ENCODE data around the gene SDC4. TPM values are rescaled to one million over a fixed set of nuclear protein-coding genes. Genes with fewer than 3 reads are reported as not detected.

SDC4 gene
- polyA plus RNA-seq, 1 experiment: 147 TPM

GRCh38 chr20:45330476-45330875, 17.7 kb downstream of the SDC4 start:
- H3K27me3 ChIP-seq (ENCODE audit: control insufficient read depth, insufficient read depth, low read length): no peaks in the 10 kb centered on the region
- H3K36me3 ChIP-seq (ENCODE audit: control insufficient read depth, insufficient read depth, low read length): peaks cover 50% of the 10 kb centered on the region
- CTCF ChIA-PET: no interaction called here
- no peak for DNase-seq (ENCODE audit: low read depth)
- no peak for TF ChIP-seq CTCF (IDR thresholded peaks at IDR 0.05; ENCODE audit: insufficient read depth, low read depth, low read length)
- POLR2A ChIA-PET: no interaction called here
- no peak overlapping the region for H3K4me3 ChIP-seq (ENCODE audit: low read depth, low read length)

- no peak for TF ChIP-seq CTCF (IDR thresholded peaks at IDR 0.05; ENCODE audit: insufficient read depth, low read depth, low read length)
- ChIA-PET CTCF (interaction anchor here (0.8 to 1.0 kb wide), 2 partner anchors 108 to 120 kb away, joined by 3 read pairs; no protein-coding TSS in a partner anchor), POLR2A (no interaction called here)
- Histone ChIP-seq H3K27me3 (ENCODE audit: control insufficient read depth, insufficient read depth, low read length) (no peaks in the 10 kb centered on the region), H3K36me3 (ENCODE audit: control insufficient read depth, insufficient read depth, low read length) (peaks cover 50% of the 10 kb centered on the region), H3K4me3 (ENCODE audit: low read depth, low read length) (no peak overlapping the region)
- no peak for DNase-seq (ENCODE audit: low read depth)
Measured at GRCh38 chr20:45329497-45330319, 18.5 kb downstream of the SDC4 start.

GRCh38 chr20:45328451-45328850, 19.8 kb downstream of the SDC4 start:
- DNase-seq (ENCODE audit: low read depth): no peak
- Histone ChIP-seq H3K27me3 (ENCODE audit: control insufficient read depth, insufficient read depth, low read length) (no peaks in the 10 kb centered on the region), H3K36me3 (ENCODE audit: control insufficient read depth, insufficient read depth, low read length) (peaks cover 50% of the 10 kb centered on the region), H3K4me3 (ENCODE audit: low read depth, low read length) (no peak overlapping the region)
- ChIA-PET CTCF (interaction anchor here (0.6 to 1.3 kb wide), 4 partner anchors 34 to 122 kb away, joined by 3 read pairs; partner anchors contain the start of gene SYS1), POLR2A (no interaction called here)
- TF ChIP-seq CTCF (IDR thresholded peaks at IDR 0.05; ENCODE audit: insufficient read depth, low read depth, low read length): no peak

GRCh38 chr20:45325371-45325770, 22.9 kb downstream of the SDC4 start:
- POLR2A ChIA-PET: no interaction called here
- Histone ChIP-seq H3K36me3 (ENCODE audit: control insufficient read depth, insufficient read depth, low read length) (peaks cover 31% of the 10 kb centered on the region), H3K4me3 (ENCODE audit: low read depth, low read length) (no peak overlapping the region), H3K27me3 (ENCODE audit: control insufficient read depth, insufficient read depth, low read length) (no peaks in the 10 kb centered on the region)
- TF ChIP-seq CTCF (IDR thresholded peaks at IDR 0.05; ENCODE audit: insufficient read depth, low read depth, low read length): no peak
- CTCF ChIA-PET: interaction anchor here (0.6 to 2.5 kb wide), 5 partner anchors 10 to 112 kb away, joined by 3 to 16 read pairs (median 5); no protein-coding TSS in a partner anchor
- no peak for DNase-seq (ENCODE audit: low read depth)

- no peak for DNase-seq (ENCODE audit: low read depth)
- CTCF ChIA-PET: interaction anchor here (1.1 to 9.3 kb wide), 12 partner anchors 9 to 447 kb away, joined by 3 to 193 read pairs (median 5); partner anchors contain the start of gene SYS1
- TF ChIP-seq CTCF (IDR thresholded peaks at IDR 0.05; ENCODE audit: insufficient read depth, low read depth, low read length): no peak
- Histone ChIP-seq H3K36me3 (ENCODE audit: control insufficient read depth, insufficient read depth, low read length) (peaks cover 20% of the 10 kb centered on the region), H3K4me3 (ENCODE audit: low read depth, low read length) (no peak overlapping the region), H3K27me3 (ENCODE audit: control insufficient read depth, insufficient read depth, low read length) (no peaks in the 10 kb centered on the region)
- POLR2A ChIA-PET: no interaction called here
Measured at GRCh38 chr20:45323731-45324130, 24.5 kb downstream of the SDC4 start.
